Trophoblast cell (in vitro differentiated cells and primary cell): ENCODE results near the gene LILRB5.

ENCODE experiments used
- DNase-seq, 2 donors: peaks; one replicate each; pipeline ENCODE4 v3.0.0-alpha.2; 2016
- H2AFZ ChIP-seq: 2 replicates; pipeline ENCODE4 v1.6.1; 2013; ENCODE audit warnings: low read length, moderate library complexity, mild to moderate bottlenecking; ENCODE audit not compliant: insufficient read depth, poor library complexity
- H2AK5ac ChIP-seq: 2 replicates; pipeline ENCODE4 v1.6.1; 2013; ENCODE audit warnings: mild to moderate bottlenecking, low read length
- H2BK120ac ChIP-seq: 2 replicates; pipeline ENCODE4 v1.6.1; 2013; ENCODE audit warnings: low read length, mild to moderate bottlenecking, moderate library complexity; ENCODE audit not compliant: insufficient read depth, poor library complexity
- H2BK12ac ChIP-seq: 2 replicates; pipeline ENCODE4 v1.6.1; 2013; ENCODE audit warnings: mild to moderate bottlenecking, low read length, moderate library complexity
- H2BK5ac ChIP-seq: 2 replicates; pipeline ENCODE4 v1.6.1; 2013; ENCODE audit warnings: low read length, low read depth, moderate library complexity, mild to moderate bottlenecking; ENCODE audit not compliant: poor library complexity
- H3K14ac ChIP-seq: 2 replicates; pipeline ENCODE4 v1.6.1; 2013; ENCODE audit warnings: mild to moderate bottlenecking, low read length
- H3K18ac ChIP-seq: 2 replicates; pipeline ENCODE4 v1.6.1; 2013; ENCODE audit warnings: mild to moderate bottlenecking, low read length
- H3K23ac ChIP-seq: 2 replicates; pipeline ENCODE4 v1.6.1; 2013; ENCODE audit warnings: low read length
- H3K27ac ChIP-seq: 2 replicates; pipeline ENCODE4 v1.5.1; 2013; ENCODE audit warnings: low read depth, mild to moderate bottlenecking, inconsistent platforms, low read length, moderate library complexity
- H3K27me3 ChIP-seq: 2 replicates; pipeline ENCODE4 v1.6.1; 2013; ENCODE audit warnings: inconsistent platforms, mild to moderate bottlenecking, low read length, moderate library complexity; ENCODE audit not compliant: insufficient read depth
- H3K36me3 ChIP-seq, 2 experiments: 1 replicate in 1 of 2; 2 replicates in 1 of 2; pipeline ENCODE4 v1.6.1; 2013; ENCODE audit warnings: low read length in 2 of 2, mild to moderate bottlenecking in 2 of 2, moderate library complexity in 1 of 2; ENCODE audit not compliant: insufficient read depth in 2 of 2, control insufficient read depth in 1 of 2
- H3K4ac ChIP-seq: 2 replicates; pipeline ENCODE4 v1.6.1; 2013; ENCODE audit warnings: low read depth, mild to moderate bottlenecking, low read length, moderate library complexity
- H3K4me1 ChIP-seq, 2 experiments: 1 replicate in 1 of 2; 2 replicates in 1 of 2; pipeline ENCODE4 v1.6.1; 2013; ENCODE audit warnings: low read length in 2 of 2, mild to moderate bottlenecking in 2 of 2, moderate library complexity in 1 of 2; ENCODE audit not compliant: insufficient read depth in 2 of 2, control insufficient read depth in 1 of 2
- H3K4me2 ChIP-seq: 2 replicates; pipeline ENCODE4 v1.6.1; 2013; ENCODE audit warnings: inconsistent platforms, mild to moderate bottlenecking, low read length, moderate library complexity
- H3K4me3 ChIP-seq: 2 replicates; pipeline ENCODE4 v1.5.1; 2013; ENCODE audit warnings: mild to moderate bottlenecking, low read depth, low read length, inconsistent platforms
- H3K79me1 ChIP-seq: one replicate; pipeline ENCODE4 v1.6.1; 2013; ENCODE audit warnings: low read length
- H3K79me2 ChIP-seq: 2 replicates; pipeline ENCODE4 v1.6.1; 2013; ENCODE audit warnings: low read length, mild to moderate bottlenecking; ENCODE audit not compliant: control insufficient read depth, insufficient read depth, poor library complexity
- H3K9ac ChIP-seq: 2 replicates; pipeline ENCODE4 v1.6.1; 2013; ENCODE audit warnings: mild to moderate bottlenecking, low read length
- H3K9me3 ChIP-seq: 2 replicates; pipeline ENCODE4 v1.6.1; 2013; ENCODE audit warnings: low read depth, mild to moderate bottlenecking, control low read depth, inconsistent platforms, low read length; ENCODE audit not compliant: insufficient read depth
- H4K12ac ChIP-seq: 2 replicates; pipeline ENCODE4 v1.6.1; 2013; ENCODE audit warnings: low read depth, mild to moderate bottlenecking, low read length, moderate library complexity
- H4K8ac ChIP-seq: 2 replicates; pipeline ENCODE4 v1.6.1; 2013; ENCODE audit warnings: low read depth, mild to moderate bottlenecking, low read length, moderate library complexity
- H4K91ac ChIP-seq: one replicate; pipeline ENCODE4 v1.6.1; 2013; ENCODE audit warnings: low read depth, mild to moderate bottlenecking, low read length, moderate library complexity
- WGBS: extraction: QIAGEN DNeasy Blood & Tissue Kit; methylation state at CpG from one replicate; pipeline ENCODE4 v1.1.7; 2013; ENCODE audit warnings: missing lambda C conversion rate; ENCODE audit not compliant: insufficient read length, insufficient coverage; ENCODE audit errors: extremely low coverage; 5-methylcytosine and 5-hydroxymethylcytosine counted together

Gene LILRB5

DNA sequence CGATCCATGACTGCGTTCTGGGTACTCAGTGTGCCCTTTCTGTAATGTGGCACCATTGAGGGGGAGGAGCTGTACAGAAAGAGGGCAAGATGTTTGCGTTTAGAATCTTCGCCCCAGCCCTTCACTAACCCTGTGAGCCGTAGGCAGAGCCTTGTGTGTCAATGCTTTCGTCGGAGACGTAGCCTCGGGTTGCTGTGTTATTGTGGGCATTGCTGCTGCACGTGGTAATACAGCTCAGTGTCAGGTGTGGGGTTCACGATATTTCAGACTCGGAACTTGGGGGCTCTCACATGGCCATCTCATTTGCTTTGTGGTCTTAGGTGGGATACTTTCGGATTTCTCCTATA lies 50.3 kb downstream of the LILRB5 start:
- no peak overlapping the region for H3K4ac ChIP-seq
- no peak for DNase-seq
- H3K9ac ChIP-seq = no peak overlapping the region
- no peaks in the 10 kb centered on the region for H3K27me3 ChIP-seq
- no peak overlapping the region for H3K4me2 ChIP-seq
- peaks cover 23 to 27% of the 10 kb centered on the region in 2 experiments for H3K4me1 ChIP-seq
- H2BK12ac ChIP-seq = no peak overlapping the region
- no peak overlapping the region for H3K27ac ChIP-seq
- no peak overlapping the region for H3K14ac ChIP-seq
- H2AK5ac ChIP-seq = no peak overlapping the region
- no peak overlapping the region for H2BK120ac ChIP-seq
- H4K12ac ChIP-seq = no peak overlapping the region
- no peaks in the 10 kb centered on the region for H3K9me3 ChIP-seq
- no peak overlapping the region for H3K18ac ChIP-seq
- H3K23ac ChIP-seq = no peak overlapping the region
- no peaks in the 10 kb centered on the region for H3K79me1 ChIP-seq
- H2AFZ ChIP-seq = no peak overlapping the region
- H4K91ac ChIP-seq = no peak overlapping the region
- no peak overlapping the region for H2BK5ac ChIP-seq
- H3K79me2 ChIP-seq = peaks cover 12% of the 10 kb centered on the region
- H3K36me3 ChIP-seq = peaks cover 58 to 85% of the 10 kb centered on the region in 2 experiments
- H3K4me3 ChIP-seq = no peak overlapping the region
- H4K8ac ChIP-seq = no peak overlapping the region
- WGBS = no CpG with 5 or more reads among the region's 13 CpGs

DNA sequence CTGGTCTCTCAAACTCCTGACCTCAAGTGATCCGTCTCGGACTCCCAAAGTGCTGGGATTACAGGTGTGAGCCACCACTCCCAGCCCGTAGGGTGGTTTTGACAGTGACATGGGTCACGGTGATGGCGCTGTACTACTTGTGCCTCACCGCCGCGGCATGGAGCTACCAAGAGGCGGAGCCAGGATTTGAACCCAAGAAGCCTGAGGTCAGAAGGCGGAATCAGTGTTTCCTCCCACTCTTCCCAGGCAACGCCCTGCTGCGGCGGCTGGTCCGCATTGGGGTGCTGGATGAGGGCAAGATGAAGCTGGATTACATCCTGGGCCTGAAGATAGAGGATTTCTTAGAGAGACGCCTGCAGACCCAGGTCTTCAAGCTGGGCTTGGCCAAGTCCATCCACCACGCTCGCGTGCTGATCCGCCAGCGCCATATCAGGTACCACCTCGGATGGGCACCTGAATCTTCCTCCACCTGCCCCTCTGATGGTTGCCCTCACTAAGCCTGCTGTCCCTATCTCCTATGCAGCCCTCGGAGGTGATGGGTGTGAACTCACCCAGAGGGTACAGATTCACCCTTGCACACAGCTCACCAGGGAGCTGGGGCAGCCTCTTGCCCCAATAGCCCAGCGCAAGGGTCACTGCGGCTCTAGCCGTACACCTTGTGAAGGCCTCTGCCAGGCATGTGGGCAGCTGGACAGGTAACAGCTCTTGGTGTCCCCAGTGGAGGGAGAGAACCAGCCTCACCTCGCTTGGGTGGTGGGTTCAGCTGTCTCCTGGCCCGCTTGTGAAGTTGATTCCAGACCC lies 50.8 kb downstream of the LILRB5 start:
- no peak overlapping the region for H3K27ac ChIP-seq
- H3K27me3 ChIP-seq = no peaks in the 10 kb centered on the region
- H3K79me1 ChIP-seq = peaks cover 1% of the 10 kb centered on the region
- H2AK5ac ChIP-seq = no peak overlapping the region
- H3K9me3 ChIP-seq = no peaks in the 10 kb centered on the region
- WGBS = no CpG with 5 or more reads among the region's 27 CpGs
- H3K9ac ChIP-seq = no peak overlapping the region
- no peak overlapping the region for H3K23ac ChIP-seq
- peaks cover 17% of the 10 kb centered on the region for H3K79me2 ChIP-seq
- no peak overlapping the region for H3K18ac ChIP-seq
- H2AFZ ChIP-seq = no peak overlapping the region
- DNase-seq = no peak
- no peak overlapping the region for H3K14ac ChIP-seq
- H3K4me3 ChIP-seq = no peak overlapping the region
- H4K91ac ChIP-seq = no peak overlapping the region
- H2BK5ac ChIP-seq = no peak overlapping the region
- no peak overlapping the region for H2BK120ac ChIP-seq
- H3K4ac ChIP-seq = no peak overlapping the region
- H4K8ac ChIP-seq = no peak overlapping the region
- H3K4me1 ChIP-seq = peaks cover 27% of the 10 kb centered on the region in 2 experiments
- H3K4me2 ChIP-seq = no peak overlapping the region
- no peak overlapping the region for H2BK12ac ChIP-seq
- peaks cover 60 to 87% of the 10 kb centered on the region in 2 experiments for H3K36me3 ChIP-seq
- no peak overlapping the region for H4K12ac ChIP-seq

DNA sequence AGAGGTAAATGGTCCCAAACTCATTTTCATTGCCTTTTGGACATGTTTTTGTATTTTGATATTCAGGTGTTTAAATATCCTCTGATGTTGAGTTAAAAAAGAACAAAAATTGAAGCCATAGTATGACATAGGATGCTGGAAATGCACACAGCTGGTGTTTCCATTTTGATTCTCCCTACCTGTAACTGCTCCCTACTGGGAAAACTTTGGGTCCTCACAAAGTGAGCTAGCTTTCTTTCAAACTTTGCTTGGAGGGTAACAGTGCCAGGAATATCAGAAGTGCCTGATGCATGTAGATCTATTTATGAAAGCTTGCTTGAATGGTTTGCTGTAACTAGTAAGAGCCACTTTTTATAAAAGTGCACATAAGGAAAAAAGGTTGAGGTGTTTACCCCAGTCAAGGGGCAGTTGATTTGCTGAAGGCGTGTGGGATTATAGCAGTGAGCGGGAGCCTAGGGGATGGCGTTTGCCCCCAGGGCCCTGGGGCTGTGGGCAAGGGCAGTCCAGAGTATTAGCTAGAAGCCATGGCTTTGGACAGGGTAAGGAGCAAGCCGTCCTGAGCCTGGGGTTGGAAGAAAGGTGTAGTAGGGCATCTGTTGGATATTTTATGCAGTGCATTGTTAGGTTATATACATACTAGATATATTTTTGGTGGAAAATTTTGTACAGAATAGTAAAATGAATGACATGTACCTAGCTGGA lies 52.2 kb downstream of the LILRB5 start:
- Histone ChIP-seq H3K4me3 (no peak overlapping the region), H3K9ac (no peak overlapping the region), H4K91ac (no peak overlapping the region), H2AK5ac (no peak overlapping the region), H3K18ac (no peak overlapping the region), H2AFZ (no peak overlapping the region), H4K8ac (no peak overlapping the region), H2BK12ac (no peak overlapping the region), H3K14ac (no peak overlapping the region), H3K79me1 (peaks cover 11% of the 10 kb centered on the region), H3K23ac (no peak overlapping the region), H3K4ac (no peak overlapping the region), H2BK5ac (no peak overlapping the region), H3K9me3 (no peaks in the 10 kb centered on the region), H2BK120ac (no peak overlapping the region), H3K27me3 (no peaks in the 10 kb centered on the region), H3K4me1 (peaks cover 26 to 27% of the 10 kb centered on the region in 2 experiments), H3K36me3 (peaks cover 62 to 79% of the 10 kb centered on the region in 2 experiments), H3K4me2 (no peak overlapping the region), H4K12ac (no peak overlapping the region), H3K79me2 (peaks cover 26% of the 10 kb centered on the region), H3K27ac (no peak overlapping the region)
- WGBS = no CpG with 5 or more reads among the region's 4 CpGs
- no peak for DNase-seq

DNA sequence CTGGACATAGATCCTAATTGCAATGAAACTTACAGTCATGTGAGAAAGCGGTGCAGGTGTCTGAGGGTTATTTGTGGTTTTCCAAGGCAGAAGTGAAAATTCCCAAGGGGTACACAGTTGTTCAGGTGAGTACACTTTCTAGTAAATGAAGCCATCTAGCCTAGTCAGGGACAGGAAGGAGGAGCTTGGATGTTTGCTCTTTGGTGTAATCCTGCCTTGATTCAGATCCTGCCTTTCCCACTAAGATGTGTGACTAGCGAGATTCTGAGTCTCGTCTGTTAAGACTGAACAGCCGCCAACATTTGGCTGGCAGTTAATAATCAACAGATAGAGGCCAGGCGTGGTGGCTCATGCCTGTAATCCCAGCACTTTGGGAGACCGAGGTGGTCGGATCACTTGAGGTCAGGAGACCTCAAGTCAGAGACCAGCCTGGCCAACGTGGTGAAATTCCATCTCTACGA lies 53.9 kb downstream of the LILRB5 start:
- no peak overlapping the region for H3K18ac ChIP-seq
- no peak overlapping the region for H4K91ac ChIP-seq
- peaks cover 54 to 66% of the 10 kb centered on the region in 2 experiments for H3K36me3 ChIP-seq
- peak overlapping the region; percentile 95 for H3K4me2 ChIP-seq
- H3K4me3 ChIP-seq = no peak overlapping the region
- no peak overlapping the region for H3K27ac ChIP-seq
- H2BK120ac ChIP-seq = no peak overlapping the region
- H4K12ac ChIP-seq = no peak overlapping the region
- no peak overlapping the region for H2AFZ ChIP-seq
- no peak overlapping the region for H2BK12ac ChIP-seq
- H3K79me2 ChIP-seq = peaks cover 26% of the 10 kb centered on the region
- WGBS = no CpG with 5 or more reads among the region's 9 CpGs
- H3K79me1 ChIP-seq = peaks cover 11% of the 10 kb centered on the region
- H3K4ac ChIP-seq = peak overlapping the region; percentile 93
- no peak overlapping the region for H2AK5ac ChIP-seq
- no peaks in the 10 kb centered on the region for H3K27me3 ChIP-seq
- H4K8ac ChIP-seq = no peak overlapping the region
- no peak overlapping the region for H2BK5ac ChIP-seq
- no peak overlapping the region for H3K9ac ChIP-seq
- no peak for DNase-seq
- H3K9me3 ChIP-seq = no peaks in the 10 kb centered on the region
- H3K14ac ChIP-seq = no peak overlapping the region
- H3K23ac ChIP-seq = no peak overlapping the region
- H3K4me1 ChIP-seq = peaks cover 12 to 16% of the 10 kb centered on the region in 2 experiments
